GM19397 (cell line): ENCODE data around the gene MORN1.

Experiments used
- ATAC-seq: cut with Tn5 transposase; IDR thresholded peaks from one replicate; pipeline ENCODE4 v1.9.1; 2021; ENCODE audit warnings: mild to moderate bottlenecking, moderate library complexity; ENCODE audit not compliant: unreplicated experiment

Gene MORN1

GRCh38 chr1:2311184-2312032, 79.9 kb downstream of the MORN1 start:
- no peak for ATAC-seq

GRCh38 chr1:2310332-2311183, 80.8 kb downstream of the MORN1 start:
- ATAC-seq, result no peak

- no peak for ATAC-seq
Observed at GRCh38 chr1:2308844-2309243, 82.5 kb downstream of the MORN1 start.

GRCh38 chr1:2307972-2308371, 83.4 kb downstream of the MORN1 start:
- no peak for ATAC-seq

GRCh38 chr1:2307064-2307605, 84.2 kb downstream of the MORN1 start:
- no peak for ATAC-seq

GRCh38 chr1:2306151-2306978, 85.0 kb downstream of the MORN1 start:
- ATAC-seq, result no peak

- ATAC-seq, result no peak
Observed at GRCh38 chr1:2304921-2305681, 86.3 kb downstream of the MORN1 start.

GRCh38 chr1:2304282-2304681, 87.1 kb downstream of the MORN1 start:
- no peak for ATAC-seq

GRCh38 chr1:2303781-2304180, 87.6 kb downstream of the MORN1 start:
- no peak for ATAC-seq

GRCh38 chr1:2303016-2303775, 88.2 kb downstream of the MORN1 start:
- no peak for ATAC-seq

GRCh38 chr1:2302292-2302925, 88.9 kb downstream of the MORN1 start:
- ATAC-seq, result no peak

GRCh38 chr1:2301607-2302291, 89.6 kb downstream of the MORN1 start:
- no peak for ATAC-seq

- peak; percentile 41 for ATAC-seq
Observed at GRCh38 chr1:2300851-2301606, 90.3 kb downstream of the MORN1 start.

GRCh38 chr1:2300004-2300771, 91.2 kb downstream of the MORN1 start:
- ATAC-seq, result peak; percentile 61

- ATAC-seq, result no peak
Observed at GRCh38 chr1:2299131-2299627, 92.2 kb downstream of the MORN1 start.

GRCh38 chr1:2298685-2299084, 92.7 kb downstream of the MORN1 start:
- no peak for ATAC-seq
